AG09319 (cell line): ENCODE data around the gene HOMER2.
"Not testable (repeated sequence)": the region's sequence is repeated elsewhere in the genome, so short reads cannot be mapped to it uniquely, and the experiment has no call there.

Experiments
- DNase-seq: peaks from one replicate; pipeline ENCODE4 v3.0.0-alpha.2; 2010; ENCODE audit warnings: low read depth; ENCODE audit errors: extremely low read depth
- TF ChIP-seq, protein P1 (sequence below): IDR thresholded peaks from 2 replicates; pipeline ENCODE4 v1.5.1; 2011; ENCODE audit warnings: low read depth, mild to moderate bottlenecking, inconsistent platforms, low read length, moderate library complexity

HOMER2 gene

DNA sequence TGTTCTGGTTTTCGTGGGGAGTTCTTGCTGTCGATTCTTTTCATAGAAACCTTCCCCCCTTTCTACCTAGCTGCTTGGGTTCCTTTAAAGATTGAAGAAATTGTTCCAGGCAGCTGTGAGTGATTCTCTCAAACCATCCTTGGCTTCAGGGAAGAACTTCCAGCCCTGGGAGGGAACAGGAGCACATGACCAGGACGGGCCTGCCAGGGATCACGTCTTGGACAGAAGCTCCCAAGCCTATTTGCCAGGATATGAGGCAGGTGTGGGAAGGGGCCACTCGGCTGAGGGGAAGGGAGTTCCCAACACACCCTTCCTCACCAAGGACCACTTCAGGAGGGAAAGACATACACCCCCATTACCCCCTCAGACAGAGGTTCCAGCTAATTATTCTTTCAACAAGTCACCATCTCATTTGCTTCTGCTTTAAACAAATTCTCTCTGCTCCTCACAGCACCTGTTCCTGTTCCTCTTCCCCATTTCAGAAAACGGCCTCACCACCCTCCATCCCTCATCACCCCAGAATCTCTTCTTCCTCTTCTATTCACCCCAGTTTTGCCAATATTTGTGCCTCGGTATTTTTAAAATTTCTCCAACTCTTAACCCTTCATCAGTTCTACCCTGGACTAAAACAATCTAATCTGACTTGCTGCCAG lies 80.6 kb downstream of the HOMER2 start:
- TF ChIP-seq, protein P1, sequence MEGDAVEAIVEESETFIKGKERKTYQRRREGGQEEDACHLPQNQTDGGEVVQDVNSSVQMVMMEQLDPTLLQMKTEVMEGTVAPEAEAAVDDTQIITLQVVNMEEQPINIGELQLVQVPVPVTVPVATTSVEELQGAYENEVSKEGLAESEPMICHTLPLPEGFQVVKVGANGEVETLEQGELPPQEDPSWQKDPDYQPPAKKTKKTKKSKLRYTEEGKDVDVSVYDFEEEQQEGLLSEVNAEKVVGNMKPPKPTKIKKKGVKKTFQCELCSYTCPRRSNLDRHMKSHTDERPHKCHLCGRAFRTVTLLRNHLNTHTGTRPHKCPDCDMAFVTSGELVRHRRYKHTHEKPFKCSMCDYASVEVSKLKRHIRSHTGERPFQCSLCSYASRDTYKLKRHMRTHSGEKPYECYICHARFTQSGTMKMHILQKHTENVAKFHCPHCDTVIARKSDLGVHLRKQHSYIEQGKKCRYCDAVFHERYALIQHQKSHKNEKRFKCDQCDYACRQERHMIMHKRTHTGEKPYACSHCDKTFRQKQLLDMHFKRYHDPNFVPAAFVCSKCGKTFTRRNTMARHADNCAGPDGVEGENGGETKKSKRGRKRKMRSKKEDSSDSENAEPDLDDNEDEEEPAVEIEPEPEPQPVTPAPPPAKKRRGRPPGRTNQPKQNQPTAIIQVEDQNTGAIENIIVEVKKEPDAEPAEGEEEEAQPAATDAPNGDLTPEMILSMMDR: no peak
- no peak for DNase-seq

- TF ChIP-seq, protein P1: no peak
- DNase-seq: no peak
These were observed 81.2 kb downstream of the HOMER2 start for GRCh38 chr15:82871358-82871757.

GRCh38 chr15:82870727-82871320 lies 81.7 kb downstream of the HOMER2 start:
- no peak for DNase-seq
- TF ChIP-seq, protein P1: no peak

GRCh38 chr15:82865981-82866380 lies 86.5 kb downstream of the HOMER2 start:
- not testable (repeated sequence) for DNase-seq

DNA sequence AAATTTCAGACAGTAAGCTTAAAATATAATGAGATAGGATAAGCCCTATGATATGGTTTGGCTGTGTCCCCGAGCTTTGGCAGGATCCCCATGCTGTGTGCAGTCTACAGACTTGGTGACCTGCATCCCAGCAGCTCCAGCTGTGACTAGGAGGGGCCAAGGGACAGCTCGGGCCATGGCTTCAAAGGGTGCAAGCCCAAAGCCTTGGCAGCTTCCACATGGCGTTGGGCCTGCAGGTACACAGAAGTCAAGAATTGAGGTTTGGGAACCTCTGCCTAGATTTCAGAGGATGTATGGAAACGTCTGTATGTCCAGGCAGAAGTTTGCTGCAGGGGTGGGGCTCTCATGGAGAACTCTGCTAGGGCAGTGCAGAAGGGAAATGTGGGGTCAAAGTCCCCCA lies 86.9 kb downstream of the HOMER2 start:
- not testable (repeated sequence) for DNase-seq

GRCh38 chr15:82864967-82865366 lies 87.6 kb downstream of the HOMER2 start:
- TF ChIP-seq, protein P1: no peak
- no peak for DNase-seq

DNA sequence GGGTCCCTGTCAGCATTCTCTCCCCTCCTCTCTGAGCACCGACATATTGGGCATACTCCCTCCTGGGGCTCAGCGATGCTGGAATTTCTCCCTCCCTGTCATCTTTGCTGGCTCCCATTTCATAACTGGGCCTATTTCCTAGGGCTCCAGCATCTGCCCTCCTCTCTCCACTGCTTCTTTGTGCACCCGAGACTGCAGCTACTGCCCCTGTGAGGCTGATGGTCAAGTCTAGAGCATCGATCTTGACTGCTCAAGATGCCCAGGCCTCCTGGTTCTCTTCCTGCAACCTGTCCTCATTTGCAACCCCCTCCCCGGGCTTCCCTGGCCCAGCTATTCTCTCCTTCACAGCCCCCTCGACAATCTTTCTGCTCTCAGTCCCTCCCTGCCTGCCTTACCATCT lies 89.6 kb downstream of the HOMER2 start:
- no peak for DNase-seq
- TF ChIP-seq, protein P1: no peak

DNA sequence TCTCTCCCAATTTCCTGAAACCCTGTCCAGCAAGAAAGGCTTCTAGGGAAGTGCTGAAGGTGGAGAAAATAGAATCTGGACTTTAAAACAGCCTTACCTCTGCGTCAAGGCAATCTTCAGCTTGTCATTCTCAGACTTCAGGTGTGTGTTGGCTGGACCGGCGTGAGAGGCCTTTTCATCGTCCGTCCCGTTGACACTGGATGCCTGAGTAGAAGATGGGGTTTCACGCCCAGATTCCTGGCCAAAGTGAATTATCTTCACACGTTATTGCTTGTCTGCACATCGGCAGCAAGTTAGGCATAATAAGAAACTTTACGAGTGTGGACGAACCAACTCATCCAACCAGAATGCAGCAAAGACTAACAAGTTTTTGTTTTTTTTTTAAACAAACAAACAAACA lies 93.6 kb downstream of the HOMER2 start:
- TF ChIP-seq, protein P1: no peak
- no peak for DNase-seq
